SK-N-SH (cell line): ENCODE data around the gene ZBTB43. TPM values are rescaled to one million over a fixed set of nuclear protein-coding genes. Genes with fewer than 3 reads are reported as not detected.

Experiments used
- CTCF ChIA-PET: fragments of 300-600, 350-600 bp; formaldehyde crosslinking; extraction: SDS; loops from one replicate; lab custom pipeline; 2021; lab: Yijun Ruan, JAX
- POLR2A ChIA-PET: fragments of 350-600 bp; sonication (Branson Sonifier 250); formaldehyde crosslinking; extraction: SDS; loops from one replicate; lab custom pipeline; 2020; ENCODE audit warnings: antibody characterized with exemption, inconsistent platforms; lab: Yijun Ruan, JAX
- DNase-seq: peaks from one replicate; pipeline ENCODE4 v3.0.0; 2012
- H2AFZ ChIP-seq: fragments of 200-600 bp; sonication (generic); 2 replicates; pipeline ENCODE4 v1.8.1; 2016; ENCODE audit warnings: antibody characterized with exemption, mild to moderate bottlenecking, low read depth
- H3F3A ChIP-seq: fragments of 200-600 bp; sonication (generic); replicated peaks from 2 replicates; pipeline ENCODE3; 2016; ENCODE audit warnings: antibody characterized with exemption, mild to moderate bottlenecking; ENCODE audit not compliant: insufficient read depth
- H3K27ac ChIP-seq, 2 experiments: fragments of 200-500 bp in 1 of 2; fragments of 200-600 bp in 1 of 2; sonication (Bioruptor generic) in 1 of 2; sonication (generic), shearing (Covaris generic) in 1 of 2; 2 replicates each; pipeline versions ENCODE4 v1.5.1 to v1.6.1; 2014 to 2016; ENCODE audit warnings: low read depth in 2 of 2, inconsistent platforms in 1 of 2, low read length in 1 of 2, mild to moderate bottlenecking in 1 of 2, mixed read lengths in 1 of 2
- H3K27me3 ChIP-seq: fragments of 200-600 bp; sonication (generic), shearing (Covaris generic); 2 replicates; pipeline ENCODE4 v1.6.1; 2016; ENCODE audit warnings: mixed run types; ENCODE audit not compliant: insufficient read depth
- H3K36me3 ChIP-seq, 2 experiments: fragments of 200-500 bp in 1 of 2; fragments of 200-600 bp in 1 of 2; sonication (Bioruptor generic) in 1 of 2; sonication (generic) in 1 of 2; replicated peaks in 1 of 2; 2 replicates each; pipeline versions ENCODE3 to v1.5.1; 2014 to 2016; ENCODE audit warnings: low read length in 1 of 2, mild to moderate bottlenecking in 1 of 2; ENCODE audit not compliant: insufficient read depth in 2 of 2, control insufficient read depth in 1 of 2
- H3K4me1 ChIP-seq, 2 experiments: fragments of 200-500 bp in 1 of 2; fragments of 200-600 bp in 1 of 2; sonication (Bioruptor generic) in 1 of 2; sonication (generic), shearing (Covaris generic) in 1 of 2; 2 replicates each; pipeline versions ENCODE4 v1.5.1 to v1.6.1; 2014 to 2016; ENCODE audit warnings: low read depth in 1 of 2, low read length in 1 of 2, mixed run types in 1 of 2; ENCODE audit not compliant: insufficient read depth in 2 of 2, control insufficient read depth in 1 of 2
- H3K4me2 ChIP-seq: fragments of 200-600 bp; sonication (generic), shearing (Covaris generic); 2 replicates; pipeline ENCODE4 v1.6.1; 2017; ENCODE audit warnings: mixed run types
- H3K4me3 ChIP-seq, 2 experiments: fragments of 200-500 bp in 1 of 2; fragments of 200-600 bp in 1 of 2; sonication (Bioruptor generic) in 1 of 2; sonication (generic), shearing (Covaris generic) in 1 of 2; 2 replicates each; pipeline versions ENCODE4 v1.5.1 to v1.8.1; 2014 to 2016; ENCODE audit warnings: low read depth in 2 of 2, inconsistent platforms in 1 of 2, low read length in 1 of 2, mild to moderate bottlenecking in 1 of 2, mixed read lengths in 1 of 2, moderate library complexity in 1 of 2
- H3K79me2 ChIP-seq: fragments of 200-600 bp; sonication (generic); 2 replicates; pipeline ENCODE4 v1.8.1; 2017; ENCODE audit warnings: mild to moderate bottlenecking; ENCODE audit not compliant: insufficient read depth
- H3K9ac ChIP-seq: fragments of 200-600 bp; sonication (generic); 2 replicates; pipeline ENCODE4 v1.6.1; 2017; ENCODE audit warnings: mixed run types
- H3K9me2 ChIP-seq: fragments of 200-600 bp; sonication (generic); 2 replicates; pipeline ENCODE4 v1.6.1; 2017; ENCODE audit warnings: mixed run types
- H3K9me3 ChIP-seq: fragments of 200-600 bp; sonication (generic); 2 replicates; pipeline ENCODE4 v1.6.1; 2017; ENCODE audit warnings: mixed run types, mild to moderate bottlenecking, moderate library complexity
- H4K20me1 ChIP-seq: fragments of 200-600 bp; sonication (generic); 2 replicates; pipeline ENCODE4 v1.6.1; 2017; ENCODE audit warnings: mild to moderate bottlenecking, mixed run types; ENCODE audit not compliant: insufficient read depth
- ELF1 ChIP-seq: IDR thresholded peaks from 2 replicates; pipeline ENCODE4 v1.4.0; 2012
- FOXM1 ChIP-seq: IDR thresholded peaks from 2 replicates; pipeline ENCODE4 v1.4.0; 2012; ENCODE audit warnings: low read depth, mild to moderate bottlenecking
- MXI1 ChIP-seq: IDR thresholded peaks from 2 replicates; pipeline ENCODE4 v1.6.1; 2012; ENCODE audit warnings: mild to moderate bottlenecking, low read depth, low read length, improper control_type of control experiment
- NFIC ChIP-seq: IDR thresholded peaks from 2 replicates; pipeline ENCODE4 v1.4.0; 2012; ENCODE audit warnings: borderline replicate concordance
- POLR2AphosphoS5 ChIP-seq: IDR thresholded peaks from 2 replicates; pipeline ENCODE4 v1.6.1; 2012; ENCODE audit warnings: low read depth, low read length
- RAD21 ChIP-seq: IDR thresholded peaks from 2 replicates; pipeline ENCODE4 v1.6.1; 2012; ENCODE audit warnings: mild to moderate bottlenecking, low read length
- SMC3 ChIP-seq: IDR thresholded peaks from 2 replicates; pipeline ENCODE4 v1.6.1; 2012; ENCODE audit warnings: low read depth, low read length, improper control_type of control experiment
- WGBS: methylation state at CpG from one replicate; pipeline ENCODE4 v1.1.6; 2017; ENCODE audit warnings: low lambda C conversion rate; 5-methylcytosine and 5-hydroxymethylcytosine counted together
- polyA plus RNA-seq, 3 experiments: library from polyadenylated mRNA; depleted of rRNA; stranded (reverse); fragments of >200 nt; gene quantifications; 2 replicates each; pipeline ENCODE4 v1.2.3, GENCODE V29; 2012
- TF ChIP-seq, protein P1 (sequence below): IDR thresholded peaks from 2 replicates; pipeline ENCODE4 v1.4.0; 2012; ENCODE audit warnings: low read depth, borderline replicate concordance
- TF ChIP-seq, protein P2 (sequence below): fragments of 150-350 bp; IDR thresholded peaks from 2 replicates; pipeline ENCODE4 v1.6.1; 2016; ENCODE audit warnings: mild to moderate bottlenecking, low read depth, low read length
- TF ChIP-seq, protein P3 (sequence below): IDR thresholded peaks from 2 replicates; pipeline ENCODE4 v1.6.1; 2012; ENCODE audit warnings: mild to moderate bottlenecking, low read depth, low read length, moderate library complexity
- TF ChIP-seq, protein P4 (sequence below): fragments of 150-350 bp; IDR thresholded peaks from 2 replicates; pipeline ENCODE4 v1.6.1; 2017; ENCODE audit warnings: antibody characterized with exemption, low read length, low read depth, borderline replicate concordance
- TF ChIP-seq, protein P5 (sequence below): fragments of 200-600 bp; sonication (generic); IDR thresholded peaks from 2 replicates; pipeline ENCODE4 v1.6.1; 2017; ENCODE audit warnings: antibody characterized with exemption, mild to moderate bottlenecking, moderate library complexity

Gene ZBTB43
- polyA plus RNA-seq, 1 of the 3 experiments (the other 2 are of a cell fraction): 3.5 TPM

DNA sequence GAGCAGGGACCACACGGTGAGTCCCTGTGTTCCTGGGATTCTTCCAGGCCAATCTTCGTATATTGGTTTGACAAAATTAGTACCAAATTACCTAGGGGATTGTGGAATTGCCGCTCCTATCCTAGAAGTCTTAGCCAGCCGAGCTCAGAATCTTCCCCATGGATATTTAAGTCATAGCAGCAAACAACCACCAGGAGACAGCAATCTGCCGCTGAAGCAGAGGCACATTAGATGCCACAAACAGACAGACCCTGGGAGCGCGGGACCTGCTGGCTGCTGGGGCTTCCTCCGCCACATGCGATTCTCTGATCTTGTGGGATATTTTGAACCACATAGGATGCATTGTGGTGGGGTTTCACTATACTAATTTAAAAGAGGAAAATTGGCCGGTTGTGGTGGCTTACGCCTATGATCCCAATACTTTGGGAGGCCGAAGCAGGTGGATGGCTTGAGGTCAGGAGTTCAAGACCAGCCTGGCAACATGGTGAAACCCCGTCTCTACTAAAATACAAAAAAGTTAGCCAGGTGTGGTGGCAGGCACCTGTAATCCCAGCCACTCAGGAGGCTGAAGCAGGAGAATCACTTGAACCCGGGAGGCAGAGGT is 31.7 kb upstream of the ZBTB43 start:
- ChIA-PET CTCF (interaction anchor here (0.6 to 17.1 kb wide), 6 partner anchors 9 to 156 kb away, joined by 3 to 502 read pairs (median 6); no protein-coding TSS in a partner anchor), POLR2A (no interaction called here)
- no peak overlapping the region for H3K9ac ChIP-seq
- WGBS: 70% methylated on average over 13 of the region's 14 CpGs
- no peaks in the 10 kb centered on the region for H3K9me2 ChIP-seq
- no peak overlapping the region for H2AFZ ChIP-seq
- H3K27me3 ChIP-seq: no peaks in the 10 kb centered on the region
- H4K20me1 ChIP-seq: no peaks in the 10 kb centered on the region
- no peak overlapping the region for H3K4me2 ChIP-seq
- H3K4me3 ChIP-seq: no peak overlapping the region
- no peaks in the 10 kb centered on the region for H3K36me3 ChIP-seq
- H3K79me2 ChIP-seq: no peaks in the 10 kb centered on the region
- TF ChIP-seq SMC3 (no peak), MXI1 (no peak), FOXM1 (no peak), NFIC (no peak), RAD21 (peak; percentile 37), ELF1 (no peak), POLR2AphosphoS5 (no peak)
- TF ChIP-seq, protein P1, sequence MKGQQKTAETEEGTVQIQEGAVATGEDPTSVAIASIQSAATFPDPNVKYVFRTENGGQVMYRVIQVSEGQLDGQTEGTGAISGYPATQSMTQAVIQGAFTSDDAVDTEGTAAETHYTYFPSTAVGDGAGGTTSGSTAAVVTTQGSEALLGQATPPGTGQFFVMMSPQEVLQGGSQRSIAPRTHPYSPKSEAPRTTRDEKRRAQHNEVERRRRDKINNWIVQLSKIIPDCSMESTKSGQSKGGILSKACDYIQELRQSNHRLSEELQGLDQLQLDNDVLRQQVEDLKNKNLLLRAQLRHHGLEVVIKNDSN: no peak
- TF ChIP-seq, protein P2, sequence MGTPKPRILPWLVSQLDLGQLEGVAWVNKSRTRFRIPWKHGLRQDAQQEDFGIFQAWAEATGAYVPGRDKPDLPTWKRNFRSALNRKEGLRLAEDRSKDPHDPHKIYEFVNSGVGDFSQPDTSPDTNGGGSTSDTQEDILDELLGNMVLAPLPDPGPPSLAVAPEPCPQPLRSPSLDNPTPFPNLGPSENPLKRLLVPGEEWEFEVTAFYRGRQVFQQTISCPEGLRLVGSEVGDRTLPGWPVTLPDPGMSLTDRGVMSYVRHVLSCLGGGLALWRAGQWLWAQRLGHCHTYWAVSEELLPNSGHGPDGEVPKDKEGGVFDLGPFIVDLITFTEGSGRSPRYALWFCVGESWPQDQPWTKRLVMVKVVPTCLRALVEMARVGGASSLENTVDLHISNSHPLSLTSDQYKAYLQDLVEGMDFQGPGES: no peak
- TF ChIP-seq, protein P3, sequence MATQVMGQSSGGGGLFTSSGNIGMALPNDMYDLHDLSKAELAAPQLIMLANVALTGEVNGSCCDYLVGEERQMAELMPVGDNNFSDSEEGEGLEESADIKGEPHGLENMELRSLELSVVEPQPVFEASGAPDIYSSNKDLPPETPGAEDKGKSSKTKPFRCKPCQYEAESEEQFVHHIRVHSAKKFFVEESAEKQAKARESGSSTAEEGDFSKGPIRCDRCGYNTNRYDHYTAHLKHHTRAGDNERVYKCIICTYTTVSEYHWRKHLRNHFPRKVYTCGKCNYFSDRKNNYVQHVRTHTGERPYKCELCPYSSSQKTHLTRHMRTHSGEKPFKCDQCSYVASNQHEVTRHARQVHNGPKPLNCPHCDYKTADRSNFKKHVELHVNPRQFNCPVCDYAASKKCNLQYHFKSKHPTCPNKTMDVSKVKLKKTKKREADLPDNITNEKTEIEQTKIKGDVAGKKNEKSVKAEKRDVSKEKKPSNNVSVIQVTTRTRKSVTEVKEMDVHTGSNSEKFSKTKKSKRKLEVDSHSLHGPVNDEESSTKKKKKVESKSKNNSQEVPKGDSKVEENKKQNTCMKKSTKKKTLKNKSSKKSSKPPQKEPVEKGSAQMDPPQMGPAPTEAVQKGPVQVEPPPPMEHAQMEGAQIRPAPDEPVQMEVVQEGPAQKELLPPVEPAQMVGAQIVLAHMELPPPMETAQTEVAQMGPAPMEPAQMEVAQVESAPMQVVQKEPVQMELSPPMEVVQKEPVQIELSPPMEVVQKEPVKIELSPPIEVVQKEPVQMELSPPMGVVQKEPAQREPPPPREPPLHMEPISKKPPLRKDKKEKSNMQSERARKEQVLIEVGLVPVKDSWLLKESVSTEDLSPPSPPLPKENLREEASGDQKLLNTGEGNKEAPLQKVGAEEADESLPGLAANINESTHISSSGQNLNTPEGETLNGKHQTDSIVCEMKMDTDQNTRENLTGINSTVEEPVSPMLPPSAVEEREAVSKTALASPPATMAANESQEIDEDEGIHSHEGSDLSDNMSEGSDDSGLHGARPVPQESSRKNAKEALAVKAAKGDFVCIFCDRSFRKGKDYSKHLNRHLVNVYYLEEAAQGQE: no peak
- TF ChIP-seq, protein P4, sequence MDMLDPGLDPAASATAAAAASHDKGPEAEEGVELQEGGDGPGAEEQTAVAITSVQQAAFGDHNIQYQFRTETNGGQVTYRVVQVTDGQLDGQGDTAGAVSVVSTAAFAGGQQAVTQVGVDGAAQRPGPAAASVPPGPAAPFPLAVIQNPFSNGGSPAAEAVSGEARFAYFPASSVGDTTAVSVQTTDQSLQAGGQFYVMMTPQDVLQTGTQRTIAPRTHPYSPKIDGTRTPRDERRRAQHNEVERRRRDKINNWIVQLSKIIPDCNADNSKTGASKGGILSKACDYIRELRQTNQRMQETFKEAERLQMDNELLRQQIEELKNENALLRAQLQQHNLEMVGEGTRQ: no peak
- TF ChIP-seq, protein P5, sequence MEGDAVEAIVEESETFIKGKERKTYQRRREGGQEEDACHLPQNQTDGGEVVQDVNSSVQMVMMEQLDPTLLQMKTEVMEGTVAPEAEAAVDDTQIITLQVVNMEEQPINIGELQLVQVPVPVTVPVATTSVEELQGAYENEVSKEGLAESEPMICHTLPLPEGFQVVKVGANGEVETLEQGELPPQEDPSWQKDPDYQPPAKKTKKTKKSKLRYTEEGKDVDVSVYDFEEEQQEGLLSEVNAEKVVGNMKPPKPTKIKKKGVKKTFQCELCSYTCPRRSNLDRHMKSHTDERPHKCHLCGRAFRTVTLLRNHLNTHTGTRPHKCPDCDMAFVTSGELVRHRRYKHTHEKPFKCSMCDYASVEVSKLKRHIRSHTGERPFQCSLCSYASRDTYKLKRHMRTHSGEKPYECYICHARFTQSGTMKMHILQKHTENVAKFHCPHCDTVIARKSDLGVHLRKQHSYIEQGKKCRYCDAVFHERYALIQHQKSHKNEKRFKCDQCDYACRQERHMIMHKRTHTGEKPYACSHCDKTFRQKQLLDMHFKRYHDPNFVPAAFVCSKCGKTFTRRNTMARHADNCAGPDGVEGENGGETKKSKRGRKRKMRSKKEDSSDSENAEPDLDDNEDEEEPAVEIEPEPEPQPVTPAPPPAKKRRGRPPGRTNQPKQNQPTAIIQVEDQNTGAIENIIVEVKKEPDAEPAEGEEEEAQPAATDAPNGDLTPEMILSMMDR: peak; percentile 44
- peak; percentile 52 for DNase-seq
- H3F3A ChIP-seq: peaks cover 2% of the 10 kb centered on the region
- no peaks in the 10 kb centered on the region for H3K4me1 ChIP-seq
- H3K27ac ChIP-seq: no peak overlapping the region
- no peaks in the 10 kb centered on the region for H3K9me3 ChIP-seq
